Left kidney (tissue), 2 donors: ENCODE measurements around the gene ZNF438. TPM values are rescaled to one million over a fixed set of nuclear protein-coding genes. Genes with fewer than 3 reads are reported as not detected.

Experiments
- DNase-seq: peaks from one replicate; pipeline ENCODE4 v3.0.0-alpha.2; 2013
- polyA plus RNA-seq: library from polyadenylated mRNA; unstranded; fragments of 120-200 nt; gene quantifications from one replicate; pipeline ENCODE4 v1.2.1, GENCODE V29; 2013; ENCODE audit not compliant: insufficient read length

The ZNF438 gene
- polyA plus RNA-seq, 1 donor: 9.3 TPM

DNA sequence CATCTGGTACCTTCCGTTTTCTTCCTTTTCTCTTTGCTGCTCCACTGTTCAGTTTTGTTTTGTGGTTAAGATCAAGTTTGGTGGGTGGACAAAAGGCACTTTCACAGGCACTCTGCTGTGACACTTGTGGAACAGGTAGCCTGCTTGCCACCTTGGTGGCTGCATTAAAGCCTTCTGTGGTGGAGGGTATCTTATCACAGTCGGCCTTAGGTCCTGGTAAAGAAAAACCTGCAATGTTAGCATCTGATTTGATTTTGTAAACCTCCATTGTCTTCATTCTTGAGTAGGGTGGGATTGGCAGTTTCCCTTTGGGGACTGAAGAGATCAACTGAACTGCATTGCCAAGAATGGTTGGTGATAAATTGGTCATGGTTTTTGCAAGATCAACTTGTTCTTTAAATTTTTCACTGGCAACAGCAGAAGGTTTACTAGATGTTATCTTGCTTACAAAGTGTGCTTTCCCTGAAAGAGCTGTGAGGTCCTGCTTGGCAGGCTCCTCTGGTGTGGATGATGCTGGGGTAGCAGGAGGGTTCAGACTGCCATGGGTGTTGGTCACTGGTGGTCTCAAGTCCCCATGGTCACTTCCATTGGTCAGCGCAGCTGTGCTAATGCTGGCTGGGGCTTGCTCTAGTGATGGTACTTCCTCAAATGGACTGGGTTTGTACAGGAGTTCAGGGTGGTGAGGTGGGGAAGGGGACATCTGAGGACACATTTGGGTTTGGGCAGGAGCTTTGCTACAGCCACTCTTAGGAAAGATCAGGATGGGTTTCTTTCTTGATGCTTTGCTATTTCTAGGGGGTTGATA, 182.2 kb downstream of the ZNF438 start:
- DNase-seq: no peak

DNA sequence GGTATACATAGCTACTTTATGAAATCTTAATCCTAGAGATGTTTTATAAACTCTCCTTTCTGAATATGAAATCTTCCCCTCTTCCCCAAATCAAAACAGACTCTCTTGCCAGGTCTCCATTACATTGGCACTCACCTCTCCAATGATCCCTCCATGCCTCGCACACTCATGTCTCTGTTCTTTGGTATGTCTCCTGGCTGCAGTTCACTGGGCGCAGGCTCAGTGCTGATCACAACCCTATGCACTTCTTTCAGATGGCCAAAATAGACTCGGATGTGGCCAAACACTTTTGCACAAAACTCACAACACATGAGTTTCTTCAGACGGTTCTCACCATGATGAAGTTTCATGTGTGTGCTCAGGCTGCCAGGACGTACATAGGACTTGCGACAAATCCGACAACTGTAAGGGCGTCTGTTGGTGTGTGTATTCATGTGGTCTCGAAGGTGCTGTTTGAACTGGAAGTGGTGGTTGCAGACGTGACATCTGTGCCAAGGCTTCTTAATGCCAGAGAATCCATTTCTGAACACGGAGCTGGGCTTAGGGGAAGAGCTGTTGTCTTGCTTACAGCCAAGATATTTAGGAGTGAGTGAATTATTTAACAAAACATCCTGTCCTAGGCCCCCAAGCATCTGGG, 183.2 kb downstream of the ZNF438 start:
- no peak for DNase-seq

DNA sequence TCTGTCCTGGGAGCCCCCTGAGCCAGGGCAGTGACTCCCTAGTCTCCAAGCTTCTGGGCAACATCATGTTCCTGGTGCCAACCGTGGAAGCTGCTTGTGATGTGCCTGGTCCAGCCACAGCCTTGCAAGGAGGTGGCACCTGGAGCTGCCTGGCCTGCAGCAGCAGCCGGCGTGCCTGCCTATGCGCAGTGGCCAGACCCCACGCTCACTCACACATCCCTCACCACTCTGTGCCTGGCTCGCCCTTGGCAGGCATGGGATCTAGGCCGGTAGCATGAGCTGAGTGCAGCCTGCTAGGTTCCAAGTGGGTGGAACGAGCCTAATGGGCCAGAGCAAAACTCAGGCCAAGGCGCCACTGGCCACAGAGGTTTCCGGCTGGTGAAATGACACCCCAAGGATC, 184.0 kb downstream of the ZNF438 start:
- DNase-seq: no peak

DNA sequence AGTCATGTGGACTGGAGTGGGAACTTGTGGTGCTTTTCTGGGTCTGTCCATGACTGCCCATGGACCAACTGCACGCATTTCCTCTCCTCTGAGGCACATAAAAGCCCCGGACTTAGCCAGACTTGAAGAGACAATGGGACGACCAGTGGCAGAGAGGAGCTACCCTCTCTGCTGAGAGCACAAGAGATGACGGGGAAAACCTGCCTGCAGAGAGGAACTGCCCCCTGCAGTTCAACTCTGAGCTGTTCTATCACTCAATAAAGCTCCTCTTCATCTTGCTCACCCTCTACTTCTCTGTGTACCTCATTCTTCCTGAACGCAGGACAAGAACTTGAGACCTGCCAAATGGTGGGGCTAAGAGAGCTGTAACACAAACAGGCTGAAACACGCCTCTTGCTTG, 184.5 kb downstream of the ZNF438 start:
- DNase-seq: no peak

DNA sequence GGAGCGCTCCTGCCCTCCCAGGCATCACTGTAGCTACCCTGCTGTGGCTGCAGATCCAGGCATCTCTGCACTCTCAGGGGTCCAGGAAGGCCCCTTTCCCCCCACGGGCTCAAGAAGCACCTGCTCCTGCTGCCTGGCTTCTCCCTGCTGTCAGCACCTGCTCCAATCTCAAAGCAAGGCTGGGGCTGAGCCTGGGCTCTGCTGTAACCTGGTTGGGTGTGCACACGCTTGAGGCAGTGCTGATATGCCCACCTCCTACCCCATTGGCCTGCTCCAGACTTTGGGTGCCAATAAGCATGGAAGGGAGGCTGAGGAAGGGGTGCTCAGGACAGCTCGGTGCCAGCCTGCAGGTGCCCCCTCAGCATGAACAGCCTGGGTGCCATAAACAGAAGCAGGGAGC, 185.0 kb downstream of the ZNF438 start:
- no peak for DNase-seq

DNA sequence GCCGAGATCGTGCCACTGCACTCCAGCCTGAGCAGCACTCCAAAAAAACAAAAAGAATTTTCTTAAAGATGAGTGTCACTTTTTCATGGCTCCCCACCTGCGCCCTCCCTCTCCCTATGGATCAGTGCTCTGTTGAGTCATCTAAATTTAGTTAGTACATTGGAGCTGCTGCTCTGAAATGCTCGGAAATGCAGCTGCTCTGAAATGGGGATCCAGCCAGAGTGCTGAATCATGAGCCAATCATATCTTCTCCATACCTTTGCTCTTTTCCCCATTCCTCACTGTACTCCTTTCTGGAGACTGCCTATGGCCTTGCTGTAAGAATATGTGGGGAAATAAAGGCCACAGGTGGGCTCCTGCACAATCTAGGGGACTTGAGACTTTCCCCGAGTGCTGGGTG, 188.8 kb downstream of the ZNF438 start:
- DNase-seq: no peak

DNA sequence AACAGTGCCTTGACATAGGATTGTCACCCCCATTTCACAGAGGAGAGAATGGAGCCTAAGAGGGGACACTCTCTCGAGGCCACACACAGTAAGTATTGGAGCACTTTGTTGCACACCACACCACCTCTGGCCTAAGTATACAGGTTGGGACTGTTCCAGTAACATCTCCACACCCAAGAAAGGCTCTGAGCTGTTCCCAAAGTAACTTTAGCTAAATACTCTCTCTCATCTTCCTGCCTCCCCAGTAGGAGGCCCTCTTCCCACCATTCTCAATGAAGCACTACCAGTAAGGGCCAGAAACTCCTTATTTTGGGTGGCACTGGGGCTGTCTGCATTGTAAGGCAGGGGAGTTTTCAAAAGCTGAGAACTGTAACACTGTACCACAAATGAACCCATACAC, 189.5 kb downstream of the ZNF438 start:
- no peak for DNase-seq

DNA sequence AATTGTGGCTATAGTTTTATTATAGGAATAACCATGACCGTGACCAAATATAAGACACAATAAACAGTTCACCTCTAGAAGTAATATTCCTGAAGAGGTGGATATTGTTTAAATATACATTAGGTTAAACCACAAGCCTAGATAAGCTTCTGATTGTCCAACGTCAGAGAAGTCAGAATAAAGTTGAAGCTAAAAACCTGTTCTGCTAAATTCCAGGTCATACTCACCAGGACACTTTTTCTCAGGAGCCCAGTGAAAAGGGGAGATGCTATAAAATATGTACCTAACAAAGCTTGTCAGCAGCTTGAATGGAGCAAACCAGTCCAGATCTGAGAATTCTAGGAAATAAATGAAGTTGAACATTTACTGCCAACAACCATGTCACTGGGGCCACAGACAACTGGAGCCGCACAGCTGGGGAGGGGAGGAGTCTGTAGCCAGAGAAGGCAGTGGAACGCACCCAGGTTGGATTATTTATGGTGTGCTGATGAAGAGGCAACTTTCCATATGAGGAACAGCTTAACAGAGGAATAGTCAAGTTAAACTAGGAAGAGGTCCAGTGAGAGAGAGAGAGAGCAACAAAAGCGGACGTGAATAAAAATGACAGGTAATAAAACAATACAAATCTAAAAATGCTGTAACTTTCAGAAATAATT, 191.1 kb downstream of the ZNF438 start:
- DNase-seq: no peak

DNA sequence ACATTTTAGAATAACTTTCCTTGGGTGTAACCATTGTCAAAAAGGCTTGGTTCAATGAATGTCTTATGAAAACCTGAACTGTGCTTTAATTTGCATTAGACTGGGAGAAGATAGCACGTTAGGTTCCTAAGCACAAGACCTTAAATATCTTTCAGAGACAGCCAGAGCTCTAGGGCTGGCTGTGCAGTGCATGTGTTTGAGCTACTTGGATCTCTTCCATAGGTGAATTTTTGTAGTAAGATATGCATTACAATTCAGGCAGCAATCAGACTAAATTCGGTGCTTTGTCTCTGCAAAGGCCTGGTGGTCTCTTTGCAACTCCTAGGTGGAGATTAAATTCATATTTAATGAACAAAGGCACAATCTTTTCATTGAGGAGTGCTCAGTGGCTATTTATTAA, 192.0 kb downstream of the ZNF438 start:
- no peak for DNase-seq

DNA sequence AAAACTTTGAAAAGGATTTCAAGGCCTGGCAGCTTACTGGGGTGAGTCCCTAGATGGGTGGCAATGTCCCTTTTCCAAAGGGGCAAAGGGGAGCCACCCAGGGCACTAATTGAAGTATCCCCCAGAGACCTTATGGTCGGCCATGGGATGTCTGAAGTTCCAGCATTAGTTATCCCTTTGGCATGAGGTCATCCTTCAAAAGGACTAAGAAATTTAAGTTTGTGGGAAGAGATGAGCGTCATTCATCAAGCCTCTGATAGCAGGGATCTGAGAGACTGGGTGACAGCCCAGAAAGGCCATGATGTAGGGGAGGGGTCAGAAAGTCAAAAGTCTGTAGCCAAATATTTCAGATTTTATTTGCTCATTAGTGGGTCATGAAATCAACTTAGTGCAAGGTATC, 195.3 kb downstream of the ZNF438 start:
- no peak for DNase-seq

DNA sequence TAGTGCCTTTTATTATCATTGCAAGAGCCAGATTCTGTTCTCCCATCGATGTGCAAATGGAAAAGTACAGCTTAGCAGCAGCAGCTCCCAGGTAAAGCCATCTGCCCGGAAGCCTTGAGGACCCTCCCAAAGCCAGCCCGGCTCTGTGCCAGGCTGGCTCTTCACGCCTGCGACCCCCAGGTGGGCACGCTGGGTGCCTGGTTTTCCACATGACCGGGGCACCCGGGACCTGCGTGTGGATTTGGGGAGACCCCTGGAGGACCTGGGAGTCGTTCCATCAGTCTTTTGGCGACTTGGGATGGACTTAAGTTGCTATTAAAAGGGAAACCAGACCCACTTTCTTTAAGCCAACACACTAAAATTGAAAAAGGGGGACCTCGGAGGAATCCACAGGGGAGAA, 196.5 kb downstream of the ZNF438 start:
- no peak for DNase-seq

DNA sequence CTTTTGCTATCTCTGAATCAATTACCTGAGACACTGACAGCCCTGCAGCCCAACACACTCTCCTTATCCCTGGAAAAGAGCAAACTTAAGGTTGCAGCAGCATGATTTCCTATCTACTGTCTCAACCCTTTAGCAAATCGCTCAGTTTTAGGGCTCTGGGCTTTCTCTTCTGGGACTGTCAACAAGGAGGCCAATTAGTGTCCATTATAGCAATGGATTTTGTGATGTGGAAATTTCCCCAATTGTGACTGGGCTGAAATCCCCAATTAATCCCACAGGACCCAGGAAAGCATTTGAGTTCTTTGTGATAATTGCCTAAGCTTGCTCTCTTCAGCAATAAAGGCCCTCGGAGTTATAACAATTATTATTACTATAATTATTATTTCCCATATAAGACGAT, 197.0 kb downstream of the ZNF438 start:
- DNase-seq: no peak

DNA sequence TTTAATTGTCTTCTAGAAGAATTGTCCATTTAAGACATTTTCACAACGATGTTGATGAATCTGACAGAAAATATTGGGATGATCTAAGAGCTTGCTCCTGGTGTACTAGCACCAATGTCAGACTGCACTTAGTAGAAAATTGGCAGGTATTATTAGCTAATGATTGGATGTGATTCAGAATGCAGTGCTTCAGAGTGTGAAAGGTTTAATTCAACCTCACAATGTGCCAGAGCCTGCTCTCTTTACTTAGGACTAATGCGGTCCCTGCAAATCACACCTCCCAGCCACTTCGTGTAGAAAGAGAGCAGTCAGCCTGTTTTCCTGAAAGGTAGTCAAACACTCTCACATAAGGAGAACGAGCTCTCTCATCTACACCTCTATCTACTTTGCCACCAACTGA, 197.5 kb downstream of the ZNF438 start:
- no peak for DNase-seq

DNA sequence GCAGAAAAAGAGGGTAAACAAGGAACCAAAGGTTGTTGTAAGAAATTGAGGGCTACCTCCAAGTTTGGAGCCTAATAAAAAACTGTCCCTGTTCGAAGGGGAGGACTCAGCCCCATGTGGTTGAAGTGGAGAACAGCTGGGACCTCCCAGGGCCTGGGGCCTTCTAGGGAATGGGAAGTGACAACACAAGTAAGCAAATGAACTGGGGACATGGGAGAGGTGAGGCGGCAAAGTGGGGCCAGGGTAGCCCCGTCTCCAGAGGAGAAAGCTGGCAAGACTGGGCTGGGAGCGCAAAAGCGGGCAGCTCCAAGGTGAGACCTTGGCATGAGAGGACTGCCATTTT, 198.1 kb downstream of the ZNF438 start:
- no peak for DNase-seq

DNA sequence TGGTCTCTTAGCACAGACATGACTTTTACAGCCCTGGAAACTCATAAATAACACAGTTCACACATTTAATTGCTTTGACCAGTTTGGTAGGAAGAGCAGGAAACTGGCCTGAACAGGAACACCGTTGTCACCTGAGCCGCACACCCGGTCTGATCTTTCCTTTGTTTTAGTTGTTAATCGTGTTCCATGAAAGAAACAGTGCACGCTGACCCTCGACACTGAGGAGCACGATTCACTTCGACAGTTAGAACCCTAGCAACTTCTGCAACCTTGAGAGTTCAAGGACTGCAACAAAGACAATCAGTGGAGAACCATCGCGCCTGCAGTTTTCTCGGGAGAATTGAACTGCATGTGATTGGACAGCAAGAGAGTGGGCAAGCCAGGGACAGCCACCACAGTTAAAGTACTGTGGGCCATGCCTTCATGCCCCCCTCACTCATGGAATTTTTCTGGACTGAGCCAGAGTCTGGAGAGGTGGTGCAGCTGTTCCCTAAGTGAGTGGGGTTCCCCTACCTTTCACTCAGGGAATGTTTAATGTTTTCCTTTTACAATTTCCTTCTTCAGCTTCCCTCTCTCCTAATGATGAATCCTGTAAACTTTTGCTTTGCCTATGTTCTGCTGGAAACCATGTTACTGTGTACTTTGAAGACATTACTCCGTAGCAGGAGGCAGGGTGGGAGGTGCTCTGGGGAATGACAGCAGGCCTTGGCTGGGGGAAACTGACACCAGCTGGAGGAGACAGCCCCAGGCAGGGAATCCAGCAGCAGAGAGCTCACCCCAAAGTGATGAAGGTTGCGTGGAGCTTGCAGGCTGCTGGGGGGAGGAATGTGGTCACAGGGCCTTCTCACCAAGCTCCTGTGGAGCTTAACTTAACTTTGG, 198.7 kb downstream of the ZNF438 start:
- no peak for DNase-seq

DNA sequence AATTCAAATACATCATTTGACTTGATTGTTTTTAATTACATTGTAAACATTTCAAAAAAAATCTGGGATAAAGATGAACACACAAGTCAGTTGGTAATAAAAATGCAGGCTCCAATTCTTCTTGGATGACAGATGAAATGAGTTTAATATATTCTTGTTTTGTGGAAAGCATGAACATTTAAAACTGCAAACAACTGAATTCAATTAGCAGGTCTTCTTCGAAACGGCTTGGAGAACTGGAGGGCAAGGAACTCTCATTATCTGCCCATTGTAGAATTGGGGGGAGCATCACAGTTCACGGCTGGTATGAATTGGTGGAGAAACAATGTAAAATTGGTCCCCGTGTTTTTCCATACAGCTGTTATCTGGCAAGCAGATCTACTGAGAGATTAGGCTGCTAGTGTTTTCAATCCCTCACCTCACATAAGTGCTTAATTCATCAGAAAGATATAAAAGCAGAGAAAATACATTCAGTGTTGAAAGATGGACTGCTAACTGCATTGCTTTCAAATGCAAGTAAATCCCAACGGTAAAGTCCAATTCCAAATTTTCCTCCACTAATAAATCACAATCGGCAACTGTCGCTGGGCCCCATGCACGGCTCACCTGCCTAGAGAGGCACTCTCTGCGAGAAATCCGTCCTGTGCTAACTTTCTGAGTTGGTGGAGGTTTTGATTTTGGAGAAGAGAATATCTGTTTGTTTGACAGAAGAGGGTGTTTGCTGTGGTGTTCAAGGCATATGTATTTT, 199.5 kb downstream of the ZNF438 start:
- no peak for DNase-seq

DNA sequence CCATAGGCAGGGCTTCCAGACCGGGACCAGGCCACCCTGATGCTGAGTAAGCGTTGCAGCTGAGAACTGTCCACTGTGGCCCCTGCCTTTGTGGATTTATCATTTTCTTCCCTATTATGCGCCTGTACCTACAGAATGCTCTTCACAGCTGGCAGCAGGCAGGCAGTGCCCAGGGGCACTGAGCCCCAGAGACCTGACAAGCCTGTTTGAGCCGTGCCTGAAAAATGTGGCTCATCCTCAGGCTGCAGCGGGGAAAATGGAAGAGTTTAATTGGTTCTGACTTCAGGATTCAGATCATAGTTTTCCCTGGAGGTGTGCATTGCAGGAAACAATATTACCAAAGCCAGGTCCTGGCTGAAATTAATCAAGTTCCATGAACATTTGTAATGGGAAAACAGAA, 200.2 kb downstream of the ZNF438 start:
- no peak for DNase-seq

DNA sequence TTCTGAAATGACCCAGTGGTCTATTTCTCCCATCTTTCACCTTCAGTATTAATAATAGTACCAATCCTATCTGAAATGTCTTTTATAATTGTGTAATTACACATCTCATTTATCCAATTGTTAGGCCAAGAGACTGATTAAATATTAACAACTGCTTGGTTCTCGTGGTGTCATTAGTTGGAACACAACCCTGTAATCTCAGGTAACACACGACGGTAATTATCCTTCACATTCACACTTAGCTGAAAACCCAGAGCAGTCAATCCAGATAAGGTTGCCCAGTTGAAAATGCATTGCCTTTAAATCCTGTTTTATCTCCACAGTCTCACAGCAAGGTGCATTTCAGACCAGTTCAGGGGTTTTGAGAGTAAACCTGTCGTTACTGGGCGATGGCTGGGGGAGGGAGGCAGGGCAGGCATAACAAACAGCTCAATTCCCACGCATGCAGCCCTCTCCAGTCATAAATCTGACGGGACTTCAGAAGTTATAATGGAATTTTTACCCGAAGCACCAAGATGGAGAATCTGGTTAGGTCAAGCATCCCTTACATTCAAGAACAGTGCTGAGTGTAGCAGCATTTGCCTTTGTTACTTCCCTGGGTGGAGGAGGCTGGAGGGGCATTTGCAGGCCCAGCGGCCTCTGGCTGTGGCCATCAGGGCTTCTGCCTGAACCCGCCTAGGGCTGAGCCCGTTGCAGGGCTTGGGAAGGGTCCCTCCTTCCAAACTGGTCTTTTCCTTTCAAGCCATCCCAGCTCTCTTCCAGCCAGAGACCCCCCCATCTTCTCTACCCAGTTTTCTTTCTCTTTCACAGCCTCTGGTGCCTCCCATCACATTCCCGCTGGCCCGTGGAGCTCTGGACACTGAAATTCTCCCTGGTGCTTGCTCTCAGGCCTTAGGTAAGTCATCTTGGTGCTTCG, 201.1 kb downstream of the ZNF438 start:
- DNase-seq: no peak

DNA sequence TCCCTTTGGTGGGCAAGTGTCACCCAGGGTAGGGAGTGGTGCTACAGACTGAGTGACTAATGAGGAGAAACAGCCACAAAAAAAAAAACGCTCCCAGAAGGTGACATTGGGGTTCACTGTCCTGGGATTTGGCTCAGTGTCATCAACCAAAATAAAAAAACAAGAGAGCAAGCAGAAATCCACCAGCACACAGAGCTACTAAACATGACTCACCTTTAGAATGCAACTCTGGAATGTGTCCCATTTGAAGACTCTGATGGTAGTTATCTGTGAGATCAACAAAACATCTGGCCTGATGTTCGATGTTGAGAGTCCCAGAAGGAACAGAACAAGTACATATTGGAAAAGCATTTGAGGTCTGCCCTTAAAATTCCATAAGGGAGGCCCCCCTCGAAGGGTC, 201.8 kb downstream of the ZNF438 start:
- no peak for DNase-seq

DNA sequence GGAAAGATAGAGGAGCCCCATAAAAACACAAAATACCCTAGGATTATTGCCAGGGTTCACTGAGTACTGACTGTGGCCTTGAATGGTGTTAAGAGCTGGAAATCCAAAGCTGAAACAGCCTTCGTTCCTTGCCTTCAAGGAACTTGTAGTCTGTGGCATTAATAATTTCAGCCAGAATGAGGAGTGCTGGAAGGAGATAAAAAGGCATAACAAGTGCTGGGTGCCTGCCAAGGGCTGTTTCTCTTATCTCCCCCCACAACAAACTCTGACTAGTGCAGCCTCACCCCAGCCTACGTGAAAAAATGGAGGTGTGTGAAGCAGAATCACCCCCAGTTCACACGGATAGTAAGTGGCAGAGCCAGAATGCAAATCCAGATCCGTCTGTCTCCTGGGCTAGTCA, 203.0 kb downstream of the ZNF438 start:
- no peak for DNase-seq

DNA sequence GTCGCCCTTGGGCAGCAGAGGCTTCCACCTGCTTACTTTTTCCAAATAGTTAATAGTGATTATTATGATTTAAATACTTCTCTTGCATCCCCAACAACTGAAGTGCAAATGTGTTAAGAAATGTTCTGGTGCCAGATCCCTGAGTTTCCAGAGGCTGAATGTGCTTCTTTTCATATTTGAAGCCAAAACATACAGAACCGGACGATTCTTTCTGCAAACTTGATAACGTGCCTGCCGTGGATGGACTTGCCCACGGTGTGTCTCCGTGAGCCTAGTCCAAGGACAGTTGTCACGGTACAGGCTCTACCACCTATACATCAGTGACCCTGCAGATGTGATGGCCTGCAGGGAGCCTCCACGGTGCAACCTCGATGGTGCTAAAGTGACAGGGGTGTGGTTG, 203.5 kb downstream of the ZNF438 start:
- no peak for DNase-seq
